SU-DHL-6 (cell line): ENCODE data around the gene NDC1.

Experiments used
- H2AFZ ChIP-seq: fragments of 200-600 bp; sonication (generic); 2 replicates; pipeline ENCODE4 v1.6.1; 2014; ENCODE audit warnings: low read depth, mild to moderate bottlenecking, moderate library complexity, mixed read lengths, antibody characterized with exemption, low read length; ENCODE audit not compliant: severe bottlenecking
- H3F3A ChIP-seq: fragments of 200-600 bp; shearing (Covaris generic); 2 replicates; pipeline ENCODE4 v1.6.0; 2016; ENCODE audit warnings: antibody characterized with exemption, mild to moderate bottlenecking; ENCODE audit not compliant: insufficient read depth
- H3K27ac ChIP-seq: fragments of 200-600 bp; sonication (generic); 2 replicates; pipeline ENCODE4 v1.5.1; 2016; ENCODE audit warnings: low read depth, mild to moderate bottlenecking, low read length, moderate library complexity, mixed read lengths
- H3K27me3 ChIP-seq: fragments of 200-600 bp; sonication (generic), shearing (Covaris generic); 2 replicates; pipeline ENCODE4 v1.6.0; 2014; ENCODE audit warnings: mild to moderate bottlenecking, low read length
- H3K36me3 ChIP-seq: fragments of 200-600 bp; sonication (generic); 2 replicates; pipeline ENCODE4 v1.6.1; 2014; ENCODE audit warnings: mild to moderate bottlenecking, low read length, mixed read lengths
- H3K4me2 ChIP-seq: fragments of 300-600, 200-600 bp; shearing (Covaris generic), sonication (generic); 2 replicates; pipeline ENCODE4 v1.6.0; 2014; ENCODE audit warnings: low read length, low read depth, mild to moderate bottlenecking; ENCODE audit not compliant: poor library complexity, severe bottlenecking
- H3K4me3 ChIP-seq: fragments of 200-600 bp; sonication (generic); 2 replicates; pipeline ENCODE4 v1.5.1; 2014; ENCODE audit warnings: antibody characterized with exemption, low read length, mild to moderate bottlenecking, mixed read lengths; ENCODE audit not compliant: insufficient read depth, poor library complexity, severe bottlenecking
- H3K79me2 ChIP-seq: fragments of 200-600 bp; sonication (generic); 2 replicates; pipeline ENCODE4 v1.6.1; 2014; ENCODE audit warnings: mild to moderate bottlenecking, low read length, moderate library complexity; ENCODE audit not compliant: insufficient read depth
- H3K9ac ChIP-seq: fragments of 200-600 bp; sonication (generic); 2 replicates; pipeline ENCODE4 v1.7.0; 2014; ENCODE audit warnings: mild to moderate bottlenecking, low read length
- H3K9me2 ChIP-seq: fragments of 200-600 bp; sonication (generic); replicated peaks from 2 replicates; pipeline ENCODE4 v1.6.1; 2014; ENCODE audit warnings: low read length; ENCODE audit not compliant: insufficient read depth
- H3K9me3 ChIP-seq: fragments of 200-600 bp; sonication (generic); 2 replicates; pipeline ENCODE4 v1.6.1; 2014; ENCODE audit warnings: low read length, mixed read lengths; ENCODE audit not compliant: insufficient read depth
- H4K20me1 ChIP-seq: fragments of 200-600 bp; sonication (generic); 2 replicates; pipeline ENCODE4 v1.6.1; 2014; ENCODE audit warnings: low read depth, mild to moderate bottlenecking, antibody characterized with exemption, low read length, moderate library complexity, mixed read lengths
- CTCF ChIP-seq: fragments of 200-600 bp; sonication (generic); IDR thresholded peaks from one replicate; pipeline ENCODE4 v1.5.1; 2017; ENCODE audit warnings: antibody characterized with exemption, mild to moderate bottlenecking, low read length, moderate library complexity; ENCODE audit not compliant: insufficient read depth, poor library complexity, severe bottlenecking
- EZH2phosphoT487 ChIP-seq: fragments of 200-600 bp; sonication (generic), shearing (Covaris generic); conservative IDR thresholded peaks from 2 replicates; pipeline ENCODE4 v1.6.1; 2018; ENCODE audit warnings: mild to moderate bottlenecking, antibody characterized with exemption, low read length, moderate library complexity, mixed read lengths

Gene NDC1

GRCh38 chr1:53868565-53868964 lies 30.5 kb upstream of the NDC1 start:
- Histone ChIP-seq H3K4me2 (no peak overlapping the region), H3K27me3 (no peaks in the 10 kb centered on the region), H3F3A (0 out of 2 replicates have a peak, but pooled peaks cover 6% of the 10 kb centered on the region), H3K9me3 (no peaks in the 10 kb centered on the region), H3K27ac (no peak overlapping the region), H3K9me2 (no peaks in the 10 kb centered on the region), H3K79me2 (no peaks in the 10 kb centered on the region), H3K4me3 (no peak overlapping the region), H2AFZ (no peak overlapping the region), H4K20me1 (no peaks in the 10 kb centered on the region), H3K9ac (no peak overlapping the region), H3K36me3 (no peaks in the 10 kb centered on the region)
- TF ChIP-seq EZH2phosphoT487 (no peak), CTCF (no peak)

- no peak overlapping the region for H3K4me3 ChIP-seq
- H3K79me2 ChIP-seq: no peaks in the 10 kb centered on the region
- TF ChIP-seq EZH2phosphoT487 (no peak), CTCF (no peak)
- H3K9ac ChIP-seq: no peak overlapping the region
- no peaks in the 10 kb centered on the region for H4K20me1 ChIP-seq
- H3K9me3 ChIP-seq: no peaks in the 10 kb centered on the region
- no peaks in the 10 kb centered on the region for H3K36me3 ChIP-seq
- no peaks in the 10 kb centered on the region for H3F3A ChIP-seq
- H3K4me2 ChIP-seq: no peak overlapping the region
- H3K9me2 ChIP-seq: no peaks in the 10 kb centered on the region
- H3K27me3 ChIP-seq: no peaks in the 10 kb centered on the region
- H2AFZ ChIP-seq: no peak overlapping the region
- no peak overlapping the region for H3K27ac ChIP-seq
These were observed 24.4 kb upstream of the NDC1 start for GRCh38 chr1:53862507-53862906.

GRCh38 chr1:53860967-53861411 lies 22.9 kb upstream of the NDC1 start:
- Histone ChIP-seq H3K4me2 (no peak overlapping the region), H4K20me1 (no peaks in the 10 kb centered on the region), H3K79me2 (no peaks in the 10 kb centered on the region), H3K4me3 (no peak overlapping the region), H3K27ac (no peak overlapping the region), H3K9me3 (no peaks in the 10 kb centered on the region), H3K9me2 (no peaks in the 10 kb centered on the region), H3K36me3 (no peaks in the 10 kb centered on the region), H3F3A (no peaks in the 10 kb centered on the region), H2AFZ (no peak overlapping the region), H3K9ac (no peak overlapping the region), H3K27me3 (no peaks in the 10 kb centered on the region)
- TF ChIP-seq CTCF: peak; percentile 74
- no peak for TF ChIP-seq EZH2phosphoT487
